ENCODE data around the gene SORCS2.
"Not testable (repeated sequence)": the region's sequence is repeated elsewhere in the genome, so short reads cannot be mapped to it uniquely, and the experiment has no call there.

The SORCS2 gene

DNA sequence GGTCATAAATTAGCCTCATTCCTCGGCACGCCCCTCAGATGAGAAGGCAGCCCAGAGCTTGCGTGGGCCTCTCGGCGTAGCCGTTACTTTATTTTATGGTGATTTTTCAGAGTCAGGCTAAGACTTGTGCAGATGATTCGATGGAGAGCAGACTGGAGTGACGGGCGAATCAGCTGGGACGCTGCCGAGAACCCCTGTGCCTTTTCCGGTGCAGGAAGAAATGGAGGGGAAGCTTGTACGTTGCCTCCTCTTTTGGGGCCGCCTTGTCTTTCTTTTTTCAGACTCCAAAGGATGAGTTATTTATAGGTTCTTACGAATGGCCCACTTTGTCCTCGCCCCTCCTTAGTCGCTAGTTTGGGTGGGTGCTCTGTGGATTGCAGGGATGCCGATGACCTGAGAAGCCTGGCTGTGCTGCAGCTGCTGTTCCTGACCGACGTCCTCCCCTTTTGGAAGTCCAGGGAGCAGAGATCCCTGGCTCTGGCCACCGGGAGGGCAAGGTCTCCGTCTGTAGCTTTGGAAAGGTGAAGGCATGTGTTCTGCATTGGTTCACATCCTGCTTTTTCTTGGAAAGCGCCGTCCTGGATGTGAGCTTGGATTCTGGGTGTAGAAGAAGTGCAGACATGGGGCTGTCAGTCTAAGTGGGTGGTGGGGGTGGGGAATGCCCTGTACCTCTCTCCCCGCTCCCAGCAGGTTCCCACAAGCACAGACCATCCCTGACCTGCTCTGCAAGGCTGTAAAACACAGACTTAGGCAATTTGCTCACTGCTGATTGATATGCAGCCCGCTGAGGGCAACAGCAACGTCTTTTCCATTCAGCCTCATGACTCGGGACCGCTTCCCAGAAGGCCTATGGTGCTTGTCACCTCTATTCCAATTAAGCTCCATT, 9.3 kb downstream of the SORCS2 start:
- no peak for DNase-seq

DNA sequence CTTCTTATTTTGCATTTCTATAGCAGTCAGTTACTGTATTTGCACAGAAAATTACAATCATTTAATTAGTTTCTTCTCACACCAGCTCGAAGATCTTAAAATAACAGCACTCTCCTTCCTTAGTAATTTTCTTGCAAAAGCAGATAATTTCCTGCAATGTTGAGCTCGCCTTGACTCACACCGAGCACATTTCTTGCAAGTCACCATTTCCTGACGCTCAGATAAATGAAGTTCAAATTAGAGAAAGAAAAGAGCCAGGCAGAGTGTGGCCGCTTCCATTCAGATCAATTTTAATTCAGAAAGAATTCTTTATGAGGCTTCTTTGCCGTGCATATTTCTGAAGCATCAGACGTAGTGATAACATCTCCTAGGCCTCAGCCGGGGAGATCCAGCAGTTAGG, 10.1 kb downstream of the SORCS2 start:
- DNase-seq = peak; percentile 37

DNA sequence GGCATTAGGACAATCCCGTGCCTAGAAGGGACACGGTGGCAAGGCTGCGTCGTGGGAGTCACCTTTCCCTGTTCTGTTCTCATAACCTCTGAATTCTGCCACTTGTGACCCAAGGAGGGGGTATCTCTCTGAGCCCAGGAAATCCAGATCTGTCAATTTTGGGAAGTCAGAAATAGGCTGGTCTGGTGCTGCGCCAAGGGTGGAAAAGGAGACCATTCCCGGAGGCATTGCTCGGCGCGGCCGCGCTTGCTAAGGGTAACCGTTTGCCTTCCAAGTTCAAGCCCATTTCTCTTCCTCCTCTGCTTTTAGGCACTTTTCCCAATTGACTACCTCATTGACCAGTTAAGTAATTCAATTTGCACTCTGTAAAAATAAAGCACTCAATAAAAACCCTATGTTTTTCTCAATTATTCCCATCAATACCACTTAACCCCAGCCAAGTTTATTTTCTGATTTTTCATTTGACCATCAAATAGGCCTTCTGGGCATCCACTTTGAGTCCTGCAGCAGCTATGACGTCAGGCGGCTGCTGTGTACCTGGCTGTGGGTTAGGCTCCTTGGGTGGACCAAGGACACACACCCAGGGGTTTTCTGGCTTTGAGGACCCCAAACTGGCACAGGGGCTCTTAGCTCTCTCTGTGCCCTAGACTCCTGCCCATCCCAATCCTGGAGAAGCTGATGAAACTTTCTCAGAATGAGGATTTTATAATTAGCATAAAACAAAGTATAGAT, 12.5 kb downstream of the SORCS2 start:
- no peak for DNase-seq

DNA sequence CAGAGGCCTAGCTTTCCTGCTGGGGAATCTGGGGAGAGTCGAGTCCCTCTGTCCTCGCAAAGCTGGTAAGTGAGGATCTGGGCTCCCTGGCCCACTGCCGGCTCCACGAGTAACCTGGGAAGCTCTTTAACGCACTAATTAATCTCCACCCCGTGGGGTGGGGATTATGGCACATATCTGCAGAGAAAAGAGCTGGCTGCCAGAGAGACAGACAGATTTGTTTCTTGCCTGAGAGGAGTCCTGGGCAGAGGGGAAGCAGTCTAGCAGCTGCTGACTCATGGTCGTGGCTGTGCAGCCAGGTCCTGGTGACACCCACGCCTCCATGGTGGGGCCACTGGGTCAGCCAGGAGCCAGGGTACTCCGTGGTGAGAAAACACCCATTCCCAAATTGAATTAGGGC, 14.0 kb downstream of the SORCS2 start:
- peak; percentile 78 for DNase-seq

DNA sequence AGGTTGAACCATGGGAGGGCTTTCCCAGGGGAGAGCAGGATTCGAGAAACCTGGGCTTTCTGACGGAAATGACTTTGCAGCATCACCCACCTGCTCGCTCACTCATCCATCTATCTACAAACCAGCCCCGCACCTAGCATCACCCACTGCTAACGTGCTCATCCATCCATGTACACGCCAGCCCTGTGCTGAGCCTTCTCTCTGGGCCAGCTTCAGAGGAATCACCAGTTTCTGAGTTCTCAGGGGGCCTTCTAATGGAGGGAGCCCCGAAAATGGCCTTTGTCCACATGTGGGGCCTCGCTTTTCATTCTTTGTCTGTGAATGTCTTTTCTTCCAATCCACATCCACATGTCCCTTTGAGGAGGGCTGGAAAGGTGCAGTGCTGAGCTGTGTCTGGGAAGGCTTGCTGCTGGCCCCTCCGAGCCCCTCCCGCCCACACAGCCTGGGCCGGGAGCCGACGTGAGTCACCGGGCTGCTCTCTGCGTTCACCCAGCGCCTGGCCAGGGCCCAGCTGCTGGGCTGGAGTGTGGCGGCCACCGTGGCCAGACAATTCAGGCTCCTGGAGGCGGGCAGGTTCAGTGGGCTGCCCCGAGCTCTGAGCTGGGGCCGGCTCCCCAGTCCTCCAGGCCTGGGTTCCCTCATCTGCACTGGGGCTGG, 14.7 kb downstream of the SORCS2 start:
- peak; percentile 87 for DNase-seq

DNA sequence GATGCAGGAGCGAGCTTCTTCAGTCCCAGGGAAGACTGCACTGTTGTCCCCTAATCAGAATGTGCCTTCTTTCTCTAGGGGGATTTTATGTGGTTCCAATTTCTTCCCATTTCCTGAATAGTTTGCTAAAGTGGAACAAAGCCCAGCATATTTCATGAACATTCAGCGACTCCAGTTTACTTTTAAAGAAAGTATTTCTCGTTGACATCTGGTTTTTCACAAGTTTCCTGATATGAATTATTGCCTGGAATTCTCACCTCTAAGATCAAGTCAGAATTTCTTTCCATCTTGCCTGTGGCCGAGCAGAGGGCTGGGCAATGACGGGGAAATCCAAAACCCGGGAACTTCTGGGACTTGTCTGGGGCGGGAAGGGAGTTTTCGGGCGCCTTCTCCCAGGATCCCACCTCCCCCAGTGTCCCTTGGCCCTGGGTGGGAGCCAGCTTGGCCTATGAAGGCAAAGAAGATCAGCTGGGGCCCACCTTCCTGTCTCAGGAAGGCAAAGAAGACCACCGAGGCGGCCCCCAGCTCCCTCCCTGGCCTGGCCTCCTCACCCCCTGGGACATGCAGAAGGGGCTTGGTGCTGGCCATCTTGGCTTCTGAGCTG, 15.4 kb downstream of the SORCS2 start:
- no peak for DNase-seq

DNA sequence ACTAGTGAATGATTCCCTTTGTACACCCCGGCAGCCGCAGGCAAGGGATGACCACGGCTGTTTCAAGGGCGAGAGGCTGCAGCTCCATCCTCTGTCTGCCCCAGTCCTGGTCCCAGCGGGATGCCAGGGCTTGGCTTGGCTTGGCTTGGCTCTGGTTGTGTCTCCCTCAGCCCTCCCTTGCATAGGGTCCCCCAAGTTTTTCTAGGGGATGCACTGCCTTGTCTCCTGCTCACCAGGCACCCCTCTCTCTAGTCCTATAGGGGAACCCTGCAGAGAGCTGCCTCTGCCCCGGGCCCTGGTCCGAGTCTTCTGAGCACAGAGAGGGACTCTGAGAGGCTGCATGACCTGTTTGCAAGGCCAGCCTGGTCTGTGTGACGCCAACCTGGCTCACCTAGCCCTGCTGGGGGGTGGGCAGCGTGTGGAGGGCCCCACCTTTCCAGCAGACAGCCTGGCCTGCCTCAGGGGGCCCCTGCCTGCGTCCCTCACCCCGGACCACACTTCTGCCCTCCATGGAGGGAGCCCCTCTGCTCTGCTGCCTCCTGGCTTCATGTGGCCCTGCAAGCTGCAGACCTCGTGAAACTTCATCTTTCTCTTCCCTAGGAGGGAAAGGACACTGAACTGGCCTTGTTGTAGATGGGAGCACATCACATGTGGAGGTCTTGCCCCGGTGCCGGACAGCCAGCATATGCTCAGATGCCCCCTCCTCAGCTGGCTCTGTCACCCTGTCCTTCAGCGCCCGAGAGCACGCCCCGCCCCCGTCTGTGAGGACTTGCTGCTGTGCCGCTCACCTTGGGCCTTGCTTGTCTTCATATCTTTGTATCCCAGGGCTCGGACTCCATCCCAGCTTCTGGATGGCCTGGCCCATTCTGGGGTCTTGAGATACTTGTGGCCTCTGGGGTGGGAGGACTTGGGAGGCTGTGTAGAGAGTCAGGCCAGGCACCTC, 16.4 kb downstream of the SORCS2 start:
- no peak for DNase-seq

DNA sequence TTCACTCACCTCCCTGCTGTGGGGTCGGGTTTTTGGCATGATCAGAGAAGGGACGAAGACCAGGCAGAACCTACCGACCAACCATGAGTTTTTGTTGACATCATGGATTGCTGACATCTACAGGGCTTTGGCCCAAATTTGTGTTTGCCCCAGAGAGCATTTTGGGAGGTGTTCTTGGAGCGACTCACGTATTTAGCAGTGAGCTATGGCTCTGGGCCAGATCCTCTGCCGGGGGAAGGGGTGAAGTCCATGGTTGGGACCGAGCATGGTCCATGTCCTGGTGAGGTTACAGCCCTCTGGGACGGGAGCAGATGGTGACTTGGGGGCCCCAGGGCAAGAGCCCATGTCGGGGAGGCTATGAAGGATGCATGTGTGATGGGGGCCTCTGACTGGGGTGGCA, 17.4 kb downstream of the SORCS2 start:
- DNase-seq = peak; percentile 33

DNA sequence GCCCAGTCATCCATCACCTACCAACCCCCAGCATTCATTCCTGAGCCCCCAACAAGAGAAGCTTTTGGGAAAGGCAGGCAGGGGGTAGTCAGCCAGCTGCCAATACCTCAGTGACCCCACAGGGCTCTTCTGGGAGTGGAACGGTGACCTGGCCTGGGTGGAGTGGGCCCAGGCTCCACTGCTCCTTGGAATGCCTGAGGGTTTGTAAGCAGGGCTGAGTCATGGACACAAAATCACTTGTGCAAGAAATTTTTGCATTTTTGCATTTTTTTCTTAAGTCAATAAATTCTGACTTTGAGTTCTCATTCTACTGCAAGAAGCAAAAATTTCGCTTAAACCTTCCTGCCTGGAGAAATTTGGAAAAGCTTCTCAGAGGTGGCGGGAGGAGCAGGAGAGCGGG, 18.5 kb downstream of the SORCS2 start:
- DNase-seq = peak; percentile 83

DNA sequence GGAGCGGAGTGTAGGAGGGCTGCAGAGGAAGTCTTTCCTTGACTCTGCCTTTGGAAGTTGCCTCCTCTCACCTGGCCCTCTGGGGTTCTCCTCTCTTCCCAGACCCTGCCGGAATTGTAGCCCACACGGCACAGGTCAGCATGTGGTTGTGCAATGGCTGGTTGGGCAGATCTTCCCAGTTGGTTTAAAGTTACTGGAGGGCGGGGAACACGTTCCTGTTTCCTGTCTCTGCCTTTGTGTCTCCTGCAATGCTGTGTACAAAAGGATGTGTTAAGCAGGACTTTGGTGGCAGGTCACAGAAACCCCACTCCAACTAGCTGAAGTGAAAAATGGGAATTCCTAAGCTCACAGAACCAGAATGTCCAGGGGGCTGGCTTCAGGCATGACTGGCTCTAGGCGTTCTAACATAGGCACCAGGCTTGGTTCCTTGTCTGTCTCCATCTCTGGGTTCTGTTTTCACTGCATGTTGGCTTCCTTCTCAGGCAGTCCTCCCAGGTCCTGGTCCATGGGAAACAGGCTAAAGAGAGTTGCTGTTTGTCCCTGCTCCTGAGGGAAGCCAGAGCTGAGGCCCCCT, 19.9 kb downstream of the SORCS2 start:
- no peak for DNase-seq

DNA sequence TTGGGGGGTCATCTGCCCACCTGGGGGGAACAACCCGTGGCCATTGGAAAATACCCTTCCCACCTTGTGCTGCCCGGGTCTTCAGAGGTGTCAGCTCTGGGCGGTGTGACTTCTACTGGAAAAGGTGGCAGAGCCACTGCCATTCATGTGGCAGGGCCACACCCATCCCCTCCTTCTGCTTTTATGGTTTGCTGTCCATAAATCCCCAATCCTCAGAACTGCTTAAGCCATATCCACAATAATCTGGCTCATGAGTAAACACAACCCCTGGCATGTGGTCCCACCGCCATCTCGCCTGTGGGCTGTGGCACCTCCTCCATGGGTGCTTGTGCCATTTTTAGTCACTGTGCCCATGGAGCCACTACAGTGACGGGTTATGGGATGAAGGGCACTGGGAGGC, 20.6 kb downstream of the SORCS2 start:
- no peak for DNase-seq

DNA sequence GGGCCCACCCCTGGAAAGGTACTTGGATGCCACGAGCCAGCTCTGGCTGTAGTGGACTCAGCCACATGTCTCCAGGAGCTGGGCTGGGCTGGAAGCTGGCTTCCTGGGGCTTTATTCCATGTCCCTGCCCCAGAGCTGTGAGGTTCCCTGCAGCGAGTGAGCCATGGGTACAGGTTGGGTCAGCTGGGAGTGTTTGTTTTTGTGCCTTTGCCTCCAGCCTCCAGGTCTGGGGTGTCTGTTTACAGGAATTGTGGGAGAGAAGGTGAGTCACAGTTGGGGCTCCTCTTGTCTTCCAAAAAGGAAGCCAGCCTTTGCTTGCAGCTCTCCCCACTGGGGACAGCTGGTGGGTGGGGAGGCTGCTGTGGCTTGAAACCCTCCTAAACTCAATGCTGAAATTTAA, 21.5 kb downstream of the SORCS2 start:
- no peak for DNase-seq

DNA sequence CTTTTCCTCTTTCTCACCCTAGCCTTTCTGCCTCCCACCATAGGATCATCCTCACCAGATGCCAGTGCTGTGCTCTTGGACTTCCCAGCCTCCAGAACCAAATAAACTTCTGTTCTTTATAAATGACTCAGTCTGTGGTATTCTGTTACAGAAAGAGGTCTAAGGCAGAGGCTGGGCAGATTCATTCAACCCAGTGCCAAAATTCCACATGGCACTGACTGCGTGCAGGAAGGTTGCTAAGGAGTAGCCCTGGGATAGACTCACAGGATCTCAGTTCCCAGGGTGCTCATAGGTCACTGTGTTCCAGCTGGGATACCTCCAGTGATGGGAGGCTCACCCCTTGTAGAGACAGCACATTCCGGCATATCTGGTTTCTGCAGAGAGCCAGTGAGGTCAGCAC, 22.0 kb downstream of the SORCS2 start:
- no peak for DNase-seq

DNA sequence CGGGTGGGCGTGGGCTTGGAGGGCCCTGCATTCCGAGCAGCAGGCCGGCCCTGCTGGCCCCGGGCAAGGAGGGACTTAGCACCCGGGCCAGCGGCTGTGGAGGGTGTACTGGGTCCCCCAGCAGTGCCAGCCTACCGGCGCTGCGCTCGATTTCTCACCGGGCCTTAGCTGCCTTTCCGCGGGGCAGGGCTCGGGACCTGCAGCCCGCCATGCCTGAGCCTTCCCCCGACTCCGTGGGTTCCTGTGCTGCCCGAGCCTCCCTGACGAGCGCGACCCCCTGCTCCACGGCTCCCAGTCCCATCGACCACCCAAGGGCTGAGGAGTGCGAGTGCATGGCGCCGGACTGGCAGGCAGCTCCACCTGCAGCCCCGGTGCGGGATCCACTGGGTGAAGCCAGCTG, 22.8 kb downstream of the SORCS2 start:
- not testable (repeated sequence) for DNase-seq

DNA sequence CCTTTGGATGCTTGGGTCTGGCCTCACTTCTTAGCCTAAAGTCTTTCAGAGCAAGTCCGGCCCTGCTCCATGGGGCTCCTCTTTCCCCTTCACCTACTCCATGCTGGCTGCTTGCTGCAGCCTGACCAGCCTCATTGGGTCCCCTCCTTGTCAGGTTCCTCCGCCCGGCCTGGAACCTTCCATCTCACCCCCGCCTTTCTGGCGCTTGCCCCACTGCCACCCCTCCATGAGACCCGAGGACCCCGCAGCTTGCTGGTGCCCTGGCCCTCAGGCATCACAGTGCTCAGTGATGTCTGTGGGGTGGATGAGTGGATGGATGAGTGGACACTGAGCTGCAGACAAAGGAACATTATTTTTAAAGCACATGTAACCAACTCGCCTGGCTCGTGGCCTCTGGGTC, 24.7 kb downstream of the SORCS2 start:
- no peak for DNase-seq

DNA sequence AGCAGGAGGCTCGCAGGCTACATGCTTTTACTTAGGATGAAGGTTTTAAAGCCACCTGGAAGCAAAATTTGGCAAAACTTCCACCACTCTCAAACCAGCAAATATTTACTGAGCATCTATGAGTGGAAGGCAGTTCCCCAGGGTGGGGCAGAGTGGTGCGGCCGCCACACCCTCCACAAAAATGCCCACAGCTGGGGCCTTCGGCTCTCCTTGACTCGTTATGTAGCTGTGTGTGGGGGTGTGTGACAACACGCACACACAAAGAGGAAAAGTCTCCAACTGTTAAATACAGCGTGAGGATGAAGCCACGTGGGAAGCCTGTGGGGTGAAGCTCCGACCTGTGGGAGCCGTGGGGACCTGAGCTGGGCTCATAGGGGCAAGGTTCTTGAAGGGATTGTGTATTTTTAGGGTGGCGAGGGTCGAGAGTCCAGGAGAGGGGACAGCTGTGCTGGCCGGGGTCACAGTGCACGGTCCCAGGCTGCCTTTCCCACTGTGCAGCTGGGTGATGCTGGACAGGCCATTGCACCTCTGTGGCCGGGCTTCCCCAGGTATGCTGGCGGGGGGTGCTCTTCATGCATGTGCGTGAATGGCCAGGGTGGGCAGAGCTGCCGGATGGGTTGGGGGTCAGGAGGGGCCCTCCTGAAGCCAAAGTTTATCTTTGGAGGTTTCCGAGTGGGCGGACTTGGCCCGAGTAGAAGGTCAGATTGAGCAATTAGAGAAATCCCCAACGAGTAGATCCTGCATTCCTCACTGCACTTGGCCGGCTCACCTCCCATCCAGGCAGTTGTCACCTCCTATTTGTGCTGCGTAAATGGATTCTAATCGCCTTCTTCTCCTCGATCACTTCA, 25.4 kb downstream of the SORCS2 start:
- DNase-seq = no peak

DNA sequence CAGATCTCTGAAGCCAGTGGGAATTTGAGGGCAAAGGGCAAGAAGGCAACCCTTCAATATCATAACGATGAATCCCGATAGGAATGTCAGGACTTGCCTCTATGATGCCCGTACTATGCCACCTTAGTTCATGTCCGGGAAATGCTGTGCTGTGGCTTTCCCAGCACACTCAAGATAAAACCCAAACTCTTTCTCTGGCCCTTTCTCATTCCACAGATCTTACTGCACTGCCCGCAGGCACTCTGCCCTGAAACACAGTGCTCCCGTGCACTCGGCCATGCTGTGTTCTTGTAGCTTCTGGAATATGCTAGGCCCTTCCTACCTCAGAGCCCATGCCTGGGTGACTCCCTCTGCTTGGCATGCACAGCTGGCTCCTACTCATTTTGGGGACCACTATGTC, 26.3 kb downstream of the SORCS2 start:
- no peak for DNase-seq

DNA sequence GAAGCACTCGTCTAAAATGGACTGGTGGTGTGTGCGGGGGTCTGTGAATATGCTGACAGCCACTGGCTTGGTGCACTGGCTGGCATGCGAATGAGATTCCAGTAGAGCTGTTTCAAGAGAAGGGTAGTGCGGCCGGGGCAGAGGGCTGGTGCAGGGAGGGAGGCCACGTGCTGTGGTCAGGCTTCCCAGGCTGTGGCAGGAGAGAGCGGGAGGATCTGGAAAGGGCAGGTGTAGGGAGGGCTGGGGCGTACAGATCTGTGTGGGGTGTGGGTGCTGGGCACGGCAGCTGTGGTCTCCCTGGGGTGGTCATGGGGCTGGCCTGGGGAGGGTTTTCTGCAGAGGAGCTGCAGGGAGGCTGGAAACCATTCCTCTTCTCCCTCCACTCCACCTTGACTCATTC, 30.2 kb downstream of the SORCS2 start:
- no peak for DNase-seq

DNA sequence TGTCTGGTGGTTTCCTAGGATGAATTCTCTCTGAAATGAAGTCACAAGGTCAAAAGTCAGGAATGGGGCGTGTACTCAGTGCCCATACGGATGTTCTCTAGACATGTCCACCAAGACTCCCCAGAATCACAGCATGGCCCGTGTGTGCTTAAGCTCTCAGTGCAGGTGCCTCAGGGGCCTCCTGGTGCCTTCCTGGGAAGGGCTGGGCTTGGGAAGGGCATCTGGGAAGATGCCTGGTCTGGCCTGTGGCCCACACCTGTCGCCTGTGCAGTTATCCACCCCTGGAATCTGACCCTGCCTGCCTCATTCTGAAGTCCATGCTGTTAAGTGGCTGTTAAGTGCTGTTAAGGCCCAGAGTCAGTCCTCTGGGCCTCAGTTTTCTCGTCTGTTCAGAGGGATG, 31.2 kb downstream of the SORCS2 start:
- DNase-seq = no peak

DNA sequence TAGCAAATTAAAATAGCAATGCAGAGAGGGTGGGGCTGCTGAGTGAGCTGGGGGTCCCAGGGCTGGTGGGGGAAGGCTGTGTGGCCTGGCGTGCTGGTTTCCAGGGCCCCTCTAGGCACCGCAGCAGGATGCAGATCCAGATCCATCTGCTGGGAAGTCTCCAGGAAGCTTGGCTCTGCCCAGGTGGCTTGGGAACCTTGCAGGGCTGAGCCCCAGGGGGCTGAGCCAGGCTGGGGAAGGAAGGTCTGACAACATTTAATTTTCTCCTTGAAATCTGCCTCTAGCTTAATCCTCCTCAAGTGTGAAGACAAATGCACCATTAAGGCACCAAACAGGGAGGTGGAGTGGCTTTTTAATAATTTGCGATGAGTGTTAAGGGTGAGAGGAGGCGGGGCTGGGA, 31.7 kb downstream of the SORCS2 start:
- DNase-seq = no peak
